ENCODE data around the gene ARID5B.

ARID5B gene

GRCh38 chr10:62068464-62068863 is 167.0 kb downstream of the ARID5B start:
- ChIA-PET POLR2A (no interaction called here), CTCF (interaction anchor here (1.1 to 1.2 kb wide), 3 partner anchors 9 to 177 kb away, joined by 3 read pairs; no protein-coding TSS in a partner anchor)
- TF ChIP-seq CTCF (IDR thresholded peaks at IDR 0.05; ENCODE audit: insufficient read depth, low read length, missing control alignments) = no peak
- DNase-seq (ENCODE audit: low read depth, low spot score) = no peak
- H3K4me3 ChIP-seq (ENCODE audit: low read depth, low read length) = no peak overlapping the region

- CTCF ChIA-PET = interaction anchor here (0.7 to 1.1 kb wide), 6 partner anchors 9 to 176 kb away, joined by 3 read pairs; no protein-coding TSS in a partner anchor
- H3K4me3 ChIP-seq (ENCODE audit: low read depth, low read length) = no peak overlapping the region
- TF ChIP-seq CTCF (IDR thresholded peaks at IDR 0.05; ENCODE audit: insufficient read depth, low read length, missing control alignments) = no peak
- no peak for DNase-seq (ENCODE audit: low read depth, low spot score)
- POLR2A ChIA-PET = no interaction called here
Observed at GRCh38 chr10:62069452-62070178, 168.1 kb downstream of the ARID5B start.

- no peak for TF ChIP-seq CTCF (IDR thresholded peaks at IDR 0.05; ENCODE audit: insufficient read depth, low read length, missing control alignments)
- POLR2A ChIA-PET = no interaction called here
- DNase-seq (ENCODE audit: low read depth, low spot score) = no peak
- CTCF ChIA-PET = interaction anchor here (1.2 kb wide), 1 partner anchor 175 kb away, joined by 3 read pairs; no protein-coding TSS in a partner anchor
- H3K4me3 ChIP-seq (ENCODE audit: low read depth, low read length) = no peak overlapping the region
Observed at GRCh38 chr10:62071846-62072281, 170.4 kb downstream of the ARID5B start.

- no peak for TF ChIP-seq CTCF (IDR thresholded peaks at IDR 0.05; ENCODE audit: insufficient read depth, low read length, missing control alignments)
- no peak for DNase-seq (ENCODE audit: low read depth, low spot score)
- POLR2A ChIA-PET = no interaction called here
- no peak overlapping the region for H3K4me3 ChIP-seq (ENCODE audit: low read depth, low read length)
- CTCF ChIA-PET = interaction anchor here (0.9 to 1.2 kb wide), 2 partner anchors 159 to 174 kb away, joined by 3 read pairs; no protein-coding TSS in a partner anchor
Observed at GRCh38 chr10:62072901-62073300, 171.4 kb downstream of the ARID5B start.

GRCh38 chr10:62073429-62073828 is 171.9 kb downstream of the ARID5B start:
- ChIA-PET CTCF (interaction anchor here (2.5 kb wide), 1 partner anchor 35 kb away, joined by 10 read pairs; no protein-coding TSS in a partner anchor), POLR2A (no interaction called here)

More at GRCh38 chr10:62073429-62073828, 171.9 kb downstream of the ARID5B start:
- no peak for TF ChIP-seq CTCF (IDR thresholded peaks at IDR 0.05; ENCODE audit: insufficient read depth, low read length, missing control alignments)
- no peak for DNase-seq (ENCODE audit: low read depth, low spot score)
- no peak overlapping the region for H3K4me3 ChIP-seq (ENCODE audit: low read depth, low read length)
